MM.1S (cell line): Measurements from ENCODE around the gene TVP23C.

Experiments used
- DNase-seq: peaks from one replicate; pipeline ENCODE4 v3.0.0-alpha.2; 2015
- H2AFZ ChIP-seq: fragments of 300-600 bp; sonication (generic); 2 replicates; pipeline ENCODE4 v1.6.0; 2016; ENCODE audit warnings: antibody characterized with exemption, low read length
- H3F3A ChIP-seq: fragments of 300-600 bp; sonication (generic); 2 replicates; pipeline ENCODE4 v1.6.1; 2016; ENCODE audit warnings: mild to moderate bottlenecking, antibody characterized with exemption, low read length, moderate library complexity, mixed read lengths; ENCODE audit not compliant: insufficient read depth
- H3K27ac ChIP-seq: fragments of 300-600 bp; sonication (generic); 2 replicates; pipeline ENCODE4 v1.5.1; 2016; ENCODE audit warnings: mild to moderate bottlenecking, low read length
- H3K27me3 ChIP-seq: fragments of 300-600 bp; sonication (generic); replicated peaks from 2 replicates; pipeline ENCODE4 v1.6.0; 2016; ENCODE audit warnings: low read length; ENCODE audit not compliant: insufficient read depth
- H3K36me3 ChIP-seq: fragments of 300-600 bp; sonication (generic); replicated peaks from 2 replicates; pipeline ENCODE4 v1.6.1; 2016; ENCODE audit warnings: mild to moderate bottlenecking, low read length, mixed read lengths; ENCODE audit not compliant: insufficient read depth
- H3K4me1 ChIP-seq: fragments of 300-600 bp; sonication (generic); 2 replicates; pipeline ENCODE4 v1.6.1; 2016; ENCODE audit warnings: low read length, mixed read lengths
- H3K4me2 ChIP-seq: fragments of 300-600 bp; sonication (generic); 2 replicates; pipeline ENCODE4 v1.6.0; 2016; ENCODE audit warnings: low read depth, low read length
- H3K4me3 ChIP-seq: fragments of 300-600 bp; sonication (generic); 2 replicates; pipeline ENCODE4 v1.5.1; 2016; ENCODE audit warnings: low read length, mixed read lengths
- H3K79me2 ChIP-seq: fragments of 300-600 bp; sonication (generic); 2 replicates; pipeline ENCODE4 v1.6.1; 2016; ENCODE audit warnings: mixed run types, low read length, mixed read lengths
- H3K9ac ChIP-seq: fragments of 300-600 bp; sonication (generic); 2 replicates; pipeline ENCODE4 v1.6.1; 2016; ENCODE audit warnings: low read length, mixed read lengths
- H3K9me2 ChIP-seq: fragments of 300-600 bp; sonication (generic); replicated peaks from 2 replicates; pipeline ENCODE4 v1.6.1; 2016; ENCODE audit warnings: mild to moderate bottlenecking, low read length, mixed read lengths; ENCODE audit not compliant: insufficient read depth
- H3K9me3 ChIP-seq: fragments of 300-600 bp; sonication (generic); replicated peaks from 2 replicates; pipeline ENCODE4 v1.6.1; 2016; ENCODE audit warnings: mild to moderate bottlenecking, low read length, mixed read lengths; ENCODE audit not compliant: insufficient read depth
- H4K20me1 ChIP-seq: fragments of 300-600 bp; sonication (generic); 2 replicates; pipeline ENCODE4 v1.6.1; 2016; ENCODE audit warnings: mild to moderate bottlenecking, low read length, moderate library complexity, mixed read lengths; ENCODE audit not compliant: insufficient read depth
- EZH2 ChIP-seq: fragments of 300-600 bp; sonication (generic); optimal IDR thresholded peaks from 2 replicates; pipeline ENCODE3; 2017; ENCODE audit warnings: low read depth, mild to moderate bottlenecking, antibody characterized with exemption, low read length, mixed read lengths
- EZH2phosphoT487 ChIP-seq: fragments of 300-600 bp; sonication (generic); IDR thresholded peaks from 2 replicates; pipeline ENCODE4 v1.6.1; 2018; ENCODE audit warnings: antibody characterized with exemption, low read length
- TF ChIP-seq, protein P1 (sequence below): fragments of 300-600 bp; sonication (generic); IDR thresholded peaks from 2 replicates; pipeline ENCODE4 v1.5.1; 2016; ENCODE audit warnings: antibody characterized with exemption, low read length, mixed read lengths

The TVP23C gene

DNA sequence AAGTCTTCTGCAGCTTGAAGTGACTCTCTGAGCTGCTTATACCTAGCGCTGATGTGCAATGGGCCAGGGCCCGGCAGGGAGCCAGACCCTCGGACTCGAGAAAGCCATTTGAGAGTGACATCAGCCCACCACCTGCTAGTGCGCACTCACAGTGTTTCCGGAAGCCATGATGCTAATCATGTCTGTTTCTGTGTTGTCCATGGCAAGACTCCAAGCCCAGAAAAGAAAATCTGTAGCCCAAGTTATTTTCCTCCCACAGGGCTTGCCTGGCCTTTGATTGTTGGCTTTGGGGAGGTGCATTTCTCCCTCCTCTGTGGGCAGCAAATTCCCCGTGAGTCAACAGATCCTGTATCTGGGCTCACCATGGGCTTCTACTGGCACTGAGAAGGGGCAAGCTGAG is 94.0 kb downstream of the TVP23C start:
- DNase-seq, result no peak
- H3K4me3 ChIP-seq, result no peak overlapping the region
- no peaks in the 10 kb centered on the region for H3K9me2 ChIP-seq
- no peak overlapping the region for H3K27ac ChIP-seq
- H3K4me1 ChIP-seq, result no peaks in the 10 kb centered on the region
- no peaks in the 10 kb centered on the region for H3K36me3 ChIP-seq
- H3K9ac ChIP-seq, result no peak overlapping the region
- H3K79me2 ChIP-seq, result no peaks in the 10 kb centered on the region
- no peaks in the 10 kb centered on the region for H3K27me3 ChIP-seq
- no peaks in the 10 kb centered on the region for H3F3A ChIP-seq
- no peak overlapping the region for H2AFZ ChIP-seq
- TF ChIP-seq, protein P1, sequence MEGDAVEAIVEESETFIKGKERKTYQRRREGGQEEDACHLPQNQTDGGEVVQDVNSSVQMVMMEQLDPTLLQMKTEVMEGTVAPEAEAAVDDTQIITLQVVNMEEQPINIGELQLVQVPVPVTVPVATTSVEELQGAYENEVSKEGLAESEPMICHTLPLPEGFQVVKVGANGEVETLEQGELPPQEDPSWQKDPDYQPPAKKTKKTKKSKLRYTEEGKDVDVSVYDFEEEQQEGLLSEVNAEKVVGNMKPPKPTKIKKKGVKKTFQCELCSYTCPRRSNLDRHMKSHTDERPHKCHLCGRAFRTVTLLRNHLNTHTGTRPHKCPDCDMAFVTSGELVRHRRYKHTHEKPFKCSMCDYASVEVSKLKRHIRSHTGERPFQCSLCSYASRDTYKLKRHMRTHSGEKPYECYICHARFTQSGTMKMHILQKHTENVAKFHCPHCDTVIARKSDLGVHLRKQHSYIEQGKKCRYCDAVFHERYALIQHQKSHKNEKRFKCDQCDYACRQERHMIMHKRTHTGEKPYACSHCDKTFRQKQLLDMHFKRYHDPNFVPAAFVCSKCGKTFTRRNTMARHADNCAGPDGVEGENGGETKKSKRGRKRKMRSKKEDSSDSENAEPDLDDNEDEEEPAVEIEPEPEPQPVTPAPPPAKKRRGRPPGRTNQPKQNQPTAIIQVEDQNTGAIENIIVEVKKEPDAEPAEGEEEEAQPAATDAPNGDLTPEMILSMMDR, result no peak
- TF ChIP-seq EZH2, result no peak
- no peak for TF ChIP-seq EZH2phosphoT487
- no peaks in the 10 kb centered on the region for H3K9me3 ChIP-seq
- H4K20me1 ChIP-seq, result no peaks in the 10 kb centered on the region
- no peak overlapping the region for H3K4me2 ChIP-seq

DNA sequence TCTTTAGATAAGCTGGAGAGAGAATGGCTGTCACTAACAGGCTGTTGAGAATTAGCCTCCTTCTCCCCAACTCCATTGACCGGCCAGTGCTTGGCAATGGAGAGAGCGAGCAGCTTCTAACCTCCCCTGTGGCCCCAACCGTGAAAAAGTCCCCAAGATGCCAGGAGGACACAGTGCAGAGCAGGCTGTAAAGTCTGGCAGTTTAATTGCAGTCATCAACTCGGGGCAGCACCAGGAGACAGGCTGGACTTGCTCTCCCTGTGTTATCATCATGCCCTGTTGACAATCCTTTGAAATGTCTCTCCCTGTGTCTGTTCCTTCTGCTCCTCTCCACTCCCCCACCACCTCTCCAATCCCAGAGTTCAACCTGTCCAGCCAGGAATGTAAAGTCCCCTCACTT is 95.2 kb downstream of the TVP23C start:
- TF ChIP-seq, protein P1, result no peak
- TF ChIP-seq EZH2, result no peak
- TF ChIP-seq EZH2phosphoT487, result no peak
- Histone ChIP-seq H3K9ac (no peak overlapping the region), H3F3A (no peaks in the 10 kb centered on the region), H3K27ac (no peak overlapping the region), H3K9me3 (no peaks in the 10 kb centered on the region), H3K27me3 (no peaks in the 10 kb centered on the region), H4K20me1 (no peaks in the 10 kb centered on the region), H3K9me2 (no peaks in the 10 kb centered on the region), H3K79me2 (no peaks in the 10 kb centered on the region), H3K4me3 (no peak overlapping the region), H3K4me2 (no peak overlapping the region), H3K36me3 (no peaks in the 10 kb centered on the region), H3K4me1 (no peaks in the 10 kb centered on the region), H2AFZ (no peak overlapping the region)
- DNase-seq, result no peak

DNA sequence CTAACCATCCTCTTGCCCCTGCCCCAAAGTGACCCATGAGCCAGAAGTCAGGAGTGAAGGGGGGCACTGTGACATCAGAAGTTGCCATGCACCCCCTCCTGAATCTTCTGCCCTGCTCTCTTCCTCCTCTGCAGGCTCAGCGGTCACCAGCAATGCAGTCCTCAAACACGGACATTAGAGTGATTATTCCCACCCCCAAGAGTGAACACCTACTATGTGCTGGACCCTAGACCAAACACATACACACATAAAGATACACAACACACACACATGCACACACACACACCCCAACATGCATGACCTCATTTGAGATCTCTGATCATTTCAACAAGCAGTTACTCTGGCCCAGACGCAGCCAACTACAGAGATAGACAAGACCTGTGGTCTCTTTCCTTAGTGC is 95.7 kb downstream of the TVP23C start, which contains the start of gene CDRT4:
TSS of gene CDRT4 (minus strand) at position 30 of the 400 bp plus-strand sequence. CDS start 27,383 bp downstream, outside the sequence.
- Histone ChIP-seq H3K27me3 (no peaks in the 10 kb centered on the region), H3K79me2 (no peaks in the 10 kb centered on the region), H3F3A (no peaks in the 10 kb centered on the region), H3K4me3 (no peak within 1 kb of the TSS), H2AFZ (no peak within 1 kb of the TSS), H4K20me1 (no peaks in the 10 kb centered on the region), H3K9me3 (no peaks in the 10 kb centered on the region), H3K27ac (no peak within 1 kb of the TSS), H3K9me2 (no peaks in the 10 kb centered on the region), H3K9ac (no peak within 1 kb of the TSS), H3K36me3 (no peaks in the 10 kb centered on the region), H3K4me2 (no peak within 1 kb of the TSS), H3K4me1 (no peaks in the 10 kb centered on the region)
- no peak for TF ChIP-seq EZH2phosphoT487
- TF ChIP-seq, protein P1, result no peak
- TF ChIP-seq EZH2, result no peak
- no peak for DNase-seq
